Measurements from ENCODE around the gene MAF. TPM values are rescaled to one million over a fixed set of nuclear protein-coding genes. Genes with fewer than 3 reads are reported as not detected.

The MAF gene
- total RNA-seq, 1 donor: 24.1 TPM

DNA sequence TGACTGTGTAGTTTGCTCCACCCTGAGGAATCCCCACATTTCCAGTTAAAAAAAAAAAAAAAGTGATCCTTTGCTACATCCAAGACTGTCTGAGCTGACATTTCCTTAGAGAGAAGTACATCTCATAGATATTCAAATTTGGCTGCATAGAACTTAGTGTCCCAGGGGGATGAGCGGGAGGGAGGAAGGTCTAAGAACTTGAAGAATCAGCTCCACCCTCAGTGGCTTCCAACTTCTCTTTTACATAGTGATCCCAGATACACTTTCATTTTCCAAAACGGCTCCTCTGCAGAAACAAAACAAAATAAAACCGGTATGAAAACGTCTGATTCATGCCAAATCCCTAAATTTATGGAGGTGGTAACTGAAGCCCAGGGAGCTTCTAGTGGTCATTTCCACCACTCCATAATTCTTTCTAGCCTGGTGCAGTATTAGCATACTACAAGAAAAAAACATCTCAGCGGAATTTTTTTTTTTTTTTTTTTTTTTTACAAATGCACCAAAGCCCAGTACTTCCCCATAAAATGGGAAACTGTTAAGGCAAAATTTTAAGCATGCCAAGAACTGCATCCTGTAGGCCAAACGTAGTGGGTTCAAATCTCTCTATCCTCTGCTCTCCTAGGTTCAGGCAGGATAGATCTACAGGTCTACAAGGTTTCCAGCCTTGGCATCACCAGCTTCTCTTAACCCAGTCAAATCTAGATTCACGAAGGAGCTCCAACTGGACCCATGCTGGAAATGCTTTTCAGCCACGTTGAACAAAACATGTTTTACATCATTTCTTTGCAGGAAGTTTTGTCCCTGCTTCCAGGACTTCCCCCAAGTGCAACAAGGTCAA lies 29.3 kb downstream of the MAF start:
- DNase-seq (ENCODE audit: low read depth): no peak
- no peak overlapping the region for H3K4me3 ChIP-seq (ENCODE audit: low read depth, low read length)
- no peak for TF ChIP-seq CTCF (IDR thresholded peaks at IDR 0.05; ENCODE audit: insufficient read depth, low read length)

DNA sequence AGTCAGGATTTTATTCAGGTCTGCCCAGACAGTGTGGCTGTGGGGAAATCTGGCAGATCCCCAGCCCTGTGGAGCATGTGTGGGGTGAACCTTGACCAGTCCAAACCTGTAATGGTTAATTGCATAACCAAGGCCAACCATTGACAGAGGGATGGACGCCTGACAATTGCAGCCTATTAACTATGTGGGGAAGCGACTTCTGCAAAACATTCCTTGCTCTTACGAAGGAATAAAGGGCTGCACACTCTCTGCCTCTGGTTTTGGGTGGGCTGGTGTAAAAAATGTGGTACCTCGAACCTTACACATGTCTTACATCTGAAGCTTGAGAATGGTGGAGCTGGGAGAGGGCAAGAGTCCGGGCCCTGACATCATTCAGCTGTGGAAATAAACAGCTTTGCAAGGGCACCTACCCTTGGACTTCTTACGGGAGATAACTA lies 35.8 kb downstream of the MAF start:
- no peak for DNase-seq (ENCODE audit: low read depth)
- H3K4me3 ChIP-seq (ENCODE audit: low read depth, low read length): no peak overlapping the region
- no peak for TF ChIP-seq CTCF (IDR thresholded peaks at IDR 0.05; ENCODE audit: insufficient read depth, low read length)

- H3K4me3 ChIP-seq (ENCODE audit: low read depth, low read length): no peak overlapping the region
- no peak for TF ChIP-seq CTCF (IDR thresholded peaks at IDR 0.05; ENCODE audit: insufficient read depth, low read length)
- no peak for DNase-seq (ENCODE audit: low read depth)
Measured at GRCh38 chr16:79563921-79564320, 36.6 kb downstream of the MAF start.

DNA sequence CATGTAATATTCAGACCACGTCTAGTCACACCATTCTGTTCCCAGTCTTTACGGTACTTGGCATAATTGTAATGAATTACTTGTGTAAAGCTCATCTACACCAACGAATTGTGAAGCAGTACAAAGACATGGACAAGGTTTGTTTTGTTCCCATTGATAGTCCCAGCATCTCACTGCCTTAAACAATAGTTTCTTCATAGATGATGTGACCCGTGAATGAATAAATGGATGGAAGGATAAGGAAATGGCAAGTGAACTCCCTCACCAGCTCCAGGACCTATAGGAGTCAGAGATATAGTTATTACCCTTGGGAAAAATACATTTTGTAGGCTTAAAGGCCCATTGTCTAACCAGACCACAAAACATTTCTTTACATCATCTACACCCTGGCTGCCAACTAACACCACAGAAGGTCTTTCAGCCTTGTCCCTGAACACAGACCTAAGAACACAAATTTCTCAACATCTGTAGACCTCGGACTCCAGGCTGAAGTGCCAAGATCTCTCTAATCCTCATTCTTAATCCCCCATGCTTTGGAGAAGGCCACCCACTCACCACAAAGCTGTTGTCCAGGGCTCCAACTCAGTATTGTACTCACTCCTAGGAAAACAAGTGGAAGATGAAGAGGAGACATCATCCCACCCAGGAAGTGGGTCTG lies 38.2 kb downstream of the MAF start:
- H3K4me3 ChIP-seq (ENCODE audit: low read depth, low read length): no peak overlapping the region
- TF ChIP-seq CTCF (IDR thresholded peaks at IDR 0.05; ENCODE audit: insufficient read depth, low read length): no peak

GRCh38 chr16:79561729-79562128 lies 38.8 kb downstream of the MAF start:
- no peak for DNase-seq (ENCODE audit: low read depth)
- TF ChIP-seq CTCF (IDR thresholded peaks at IDR 0.05; ENCODE audit: insufficient read depth, low read length): no peak
- no peak overlapping the region for H3K4me3 ChIP-seq (ENCODE audit: low read depth, low read length)

More for the DNA sequence above, 38.2 kb downstream of the MAF start:
- DNase-seq (ENCODE audit: low read depth): no peak

DNA sequence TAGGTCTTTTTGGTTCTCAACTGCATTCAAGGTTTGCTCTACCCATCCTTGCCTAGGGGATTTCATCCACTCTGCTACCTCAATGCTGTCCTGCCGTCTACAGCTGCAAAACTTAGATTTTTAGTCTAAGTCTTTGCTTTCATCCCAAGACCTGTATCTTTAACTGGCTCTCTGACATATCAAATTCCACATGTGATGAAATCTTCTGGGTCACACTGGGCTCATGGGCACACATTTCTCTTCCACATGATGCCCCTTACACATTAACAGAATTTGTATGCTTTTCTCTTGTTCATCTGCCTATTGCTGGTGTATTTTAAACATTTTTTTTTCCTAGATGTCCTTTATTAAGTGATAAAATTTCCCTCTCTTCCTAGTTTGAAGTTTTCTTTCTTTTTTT lies 39.6 kb downstream of the MAF start:
- no peak overlapping the region for H3K4me3 ChIP-seq (ENCODE audit: low read depth, low read length)
- no peak for TF ChIP-seq CTCF (IDR thresholded peaks at IDR 0.05; ENCODE audit: insufficient read depth, low read length)
- DNase-seq (ENCODE audit: low read depth): no peak
